HG02884 (cell line): ENCODE measurements around the gene SCMH1.
"Not testable (repeated sequence)": the region's sequence is repeated elsewhere in the genome, so short reads cannot be mapped to it uniquely, and the experiment has no call there.

Experiments
- ATAC-seq: cut with Tn5 transposase; IDR thresholded peaks from one replicate; pipeline ENCODE4 v1.9.1; 2021; ENCODE audit warnings: mild to moderate bottlenecking, moderate library complexity; ENCODE audit not compliant: unreplicated experiment

The SCMH1 gene

GRCh38 chr1:41251120-41251519 is 9.0 kb upstream of the SCMH1 start:
- not testable (repeated sequence) for ATAC-seq

DNA sequence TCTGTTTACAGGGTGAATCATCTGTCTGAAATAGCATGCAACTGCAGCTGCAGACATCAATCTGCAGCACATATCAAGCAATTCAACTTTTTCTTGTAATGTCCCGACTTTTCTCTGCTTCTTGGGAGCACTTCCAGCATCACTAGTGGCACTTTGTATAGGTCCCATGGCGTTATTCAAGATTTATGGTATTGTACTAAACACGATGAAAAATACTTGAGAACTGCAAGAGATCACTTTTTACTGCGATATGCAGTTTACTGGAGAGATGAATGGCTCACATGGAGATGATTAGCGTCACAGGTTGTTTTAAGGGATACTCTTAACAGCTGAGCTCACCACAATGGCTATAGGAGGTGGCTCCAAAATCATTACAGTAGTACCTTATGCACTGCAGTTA is 7.2 kb upstream of the SCMH1 start:
- ATAC-seq, result no peak

DNA sequence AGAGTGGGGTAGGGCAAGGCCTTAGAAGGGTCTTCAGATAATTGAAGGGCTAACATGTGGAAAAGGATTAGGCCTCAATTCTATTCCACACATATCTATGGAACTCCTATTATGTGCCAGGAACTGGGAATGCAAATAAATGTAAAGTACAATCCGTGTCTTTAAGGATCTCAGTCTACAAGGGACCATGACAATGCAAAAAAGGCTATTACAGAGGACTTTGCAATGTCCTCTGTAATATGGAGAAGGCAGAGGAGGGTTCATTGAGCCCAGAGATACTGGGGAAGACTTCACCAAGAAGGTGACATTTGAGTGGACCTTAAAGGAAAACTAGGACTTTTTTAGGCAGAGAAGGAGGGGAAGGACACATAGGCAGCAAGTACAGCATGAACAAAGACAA is 4.5 kb upstream of the SCMH1 start:
- no peak for ATAC-seq

- no peak for ATAC-seq
These were observed 3.6 kb upstream of the SCMH1 start for GRCh38 chr1:41245659-41246058.

GRCh38 chr1:41243079-41243385 is 926 bp upstream of the SCMH1 start:
- no peak for ATAC-seq

DNA sequence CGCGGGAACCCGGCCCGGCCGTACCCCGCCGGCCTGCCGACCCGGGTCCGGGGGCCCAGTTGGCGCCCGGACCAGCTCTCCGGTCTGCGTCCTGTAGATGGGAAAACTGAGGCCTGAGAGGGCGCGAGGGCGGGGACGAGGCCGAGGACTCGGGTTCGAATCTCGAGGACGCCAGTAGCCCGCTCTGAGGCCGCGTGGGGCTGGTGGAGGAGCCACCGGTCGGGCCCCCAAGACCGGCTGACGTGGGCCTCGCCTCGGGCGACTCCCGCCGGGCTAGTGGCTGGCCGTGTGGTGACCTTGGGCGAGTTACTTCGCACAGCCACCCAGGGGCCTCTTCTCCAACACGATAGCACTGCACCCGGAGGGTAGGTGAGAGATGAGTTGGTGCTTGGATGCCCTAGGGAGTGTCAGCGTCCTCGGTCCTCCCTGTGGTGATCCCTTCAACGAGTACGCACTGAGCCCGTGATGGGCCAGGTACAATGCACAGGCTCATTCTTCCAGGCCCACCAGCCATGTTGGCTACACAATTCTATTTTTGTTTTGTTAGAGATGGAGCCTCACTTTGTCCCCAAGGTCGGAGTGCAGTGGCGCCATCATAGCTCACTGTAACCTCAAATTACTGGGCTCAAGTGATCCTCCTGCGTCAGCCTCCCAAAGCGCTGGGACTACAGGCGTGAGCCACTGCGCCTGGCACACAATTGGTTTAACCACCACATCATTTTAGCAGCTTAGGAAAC is 404 bp upstream of the SCMH1 start:
- ATAC-seq, result no peak

GRCh38 chr1:41241354-41241748 is 755 bp downstream of the SCMH1 start:
- ATAC-seq, result no peak

DNA sequence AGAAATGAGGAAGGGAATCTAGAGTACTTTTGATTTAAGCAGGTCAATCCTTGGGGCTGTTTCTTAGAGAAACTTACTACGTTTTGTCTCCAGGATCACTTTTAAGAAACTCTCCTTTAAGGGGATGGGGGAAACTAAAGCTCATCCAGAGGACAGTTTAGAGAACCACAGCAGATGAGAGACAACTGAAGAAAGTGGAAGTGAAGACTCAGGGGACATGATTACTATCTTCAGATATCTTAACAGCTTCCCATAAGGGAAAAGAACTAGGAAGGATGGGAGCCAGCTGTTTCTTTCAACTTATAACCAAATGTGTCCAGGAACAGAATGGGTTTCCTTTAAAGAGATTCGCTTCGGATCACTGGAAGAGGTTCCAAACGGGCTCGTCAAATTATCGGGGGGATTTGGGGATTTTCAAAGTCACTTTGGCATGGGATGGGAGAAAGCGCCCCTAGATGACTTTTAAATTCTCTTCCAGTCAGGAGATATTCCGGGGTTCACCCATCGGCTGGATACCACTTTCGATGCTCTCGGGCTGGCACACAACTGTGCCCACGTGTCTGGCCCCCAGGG is 1.2 kb downstream of the SCMH1 start:
- ATAC-seq, result no peak

- no peak for ATAC-seq
These were observed 2.0 kb downstream of the SCMH1 start for GRCh38 chr1:41239988-41240610.

DNA sequence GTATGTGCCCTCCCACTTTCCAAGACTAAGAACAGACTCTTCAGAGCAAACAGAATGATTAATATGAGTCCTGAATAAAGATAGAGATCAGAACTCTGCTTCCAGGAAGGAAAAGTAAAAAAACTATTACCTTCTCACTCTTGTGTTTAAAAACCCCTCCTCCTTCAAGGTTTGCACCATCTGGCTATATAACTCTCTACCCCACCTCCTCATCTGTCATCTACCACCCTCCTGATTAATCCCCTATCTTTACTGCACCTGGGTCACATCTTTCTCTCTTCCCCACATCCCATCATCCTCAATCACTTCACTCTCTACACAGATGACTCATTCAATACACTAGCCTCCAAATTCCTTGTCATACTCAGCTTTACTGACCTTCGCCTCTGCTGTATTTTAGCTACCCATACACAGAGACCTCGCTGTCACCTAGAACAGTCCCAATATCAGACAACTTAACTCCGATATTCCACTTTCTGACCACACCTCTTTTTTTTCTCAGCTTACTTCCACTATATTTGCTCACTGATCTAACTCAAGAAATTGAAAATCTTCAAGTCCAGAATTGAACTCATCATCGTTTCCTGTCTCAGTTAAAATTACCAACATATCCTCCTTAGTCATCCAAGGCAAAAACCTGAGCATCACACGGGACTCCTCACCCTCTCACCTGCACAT is 3.7 kb downstream of the SCMH1 start:
- ATAC-seq, result no peak

DNA sequence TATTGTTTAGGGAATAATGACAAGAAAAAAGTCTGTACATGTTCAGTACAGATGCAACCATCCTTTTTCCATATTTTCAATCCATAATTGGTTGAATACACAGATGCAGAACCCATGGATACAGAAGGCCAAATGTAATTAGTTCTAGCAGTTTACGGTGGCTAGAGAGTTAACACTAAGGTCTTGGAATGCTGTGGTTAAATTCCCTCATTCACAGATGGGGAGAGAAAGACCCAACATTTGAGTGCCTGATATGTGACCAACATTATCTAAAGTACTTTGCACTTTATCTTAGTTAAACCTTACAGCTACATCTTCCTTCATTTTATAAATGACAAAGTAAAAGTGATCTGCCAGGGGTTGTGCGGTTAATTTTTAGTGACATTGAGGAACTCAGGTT is 5.3 kb downstream of the SCMH1 start:
- no peak for ATAC-seq

DNA sequence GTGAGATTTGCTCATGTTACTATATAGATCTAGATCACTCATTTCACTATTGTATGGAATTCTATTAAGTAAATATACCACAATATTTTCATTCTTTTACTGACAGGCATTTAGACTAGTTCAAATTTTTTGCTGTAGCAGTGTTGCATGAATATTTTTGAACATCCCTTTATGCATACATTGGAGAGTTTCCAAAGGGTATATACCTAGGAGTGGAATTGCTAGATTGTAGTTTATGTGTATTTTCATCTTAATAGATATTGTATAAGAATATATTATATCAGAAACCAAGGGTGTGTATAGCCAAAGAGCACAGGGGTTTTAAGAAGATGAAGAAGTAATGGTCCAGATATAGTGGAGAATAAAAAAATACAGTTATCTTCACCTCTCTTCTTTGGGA is 6.2 kb downstream of the SCMH1 start:
- no peak for ATAC-seq

GRCh38 chr1:41233708-41234107 is 8.4 kb downstream of the SCMH1 start:
- no peak for ATAC-seq

DNA sequence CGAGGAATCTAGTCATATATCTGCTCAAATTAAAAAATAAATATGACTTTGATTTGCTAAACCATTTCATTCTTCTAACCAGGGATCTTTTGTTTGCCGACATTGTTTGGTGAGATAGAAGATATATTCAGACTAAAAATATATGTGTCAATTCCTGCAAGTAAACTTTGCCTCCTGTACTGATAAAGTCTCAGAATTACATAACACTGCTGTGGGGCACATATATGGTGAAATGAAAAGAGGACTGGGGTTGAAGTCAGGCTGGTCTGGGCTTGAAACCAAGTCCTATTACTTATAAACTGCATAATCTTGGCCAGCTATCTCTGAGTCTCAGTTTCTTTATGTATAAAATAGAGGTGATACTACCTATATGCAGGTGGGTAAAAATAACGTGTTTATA is 9.8 kb downstream of the SCMH1 start:
- ATAC-seq, result no peak

DNA sequence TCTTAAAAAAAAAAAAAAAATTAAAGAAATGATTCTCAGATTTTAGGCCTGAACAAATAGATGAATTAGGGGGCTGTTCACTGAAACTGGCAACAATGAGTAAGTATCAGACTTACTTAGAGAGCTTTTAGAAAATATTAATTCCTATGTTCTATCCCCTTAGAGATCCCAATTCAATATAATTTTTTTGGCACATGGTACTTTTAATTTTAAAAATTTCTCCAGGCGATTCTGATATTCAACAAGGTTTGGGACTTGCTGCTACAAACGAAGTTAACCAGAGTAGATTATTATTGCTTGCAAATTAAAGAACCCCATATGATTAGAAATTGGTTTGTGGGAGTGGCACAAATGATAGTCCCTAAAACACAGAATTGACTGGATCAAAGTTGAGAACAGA is 11.4 kb downstream of the SCMH1 start:
- no peak for ATAC-seq

DNA sequence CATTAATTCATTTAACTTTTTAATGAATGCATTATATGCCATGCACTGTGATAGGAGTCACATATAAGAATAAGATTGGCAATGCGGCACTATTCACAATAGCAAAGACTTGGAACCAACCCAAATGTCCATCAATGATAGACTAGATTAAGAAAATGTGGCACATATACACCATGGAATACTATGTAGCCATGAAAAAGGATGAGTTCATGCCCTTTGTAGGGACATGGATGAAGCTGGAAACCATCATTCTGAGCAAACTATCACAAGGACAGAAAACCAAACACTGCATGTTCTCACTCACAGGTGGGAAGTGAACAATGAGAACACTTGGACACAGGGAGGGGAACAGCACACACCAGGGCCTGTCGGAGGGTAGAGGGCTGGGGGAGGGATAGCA is 12.9 kb downstream of the SCMH1 start:
- not testable (repeated sequence) for ATAC-seq

- ATAC-seq, result no peak
These were observed 15.2 kb downstream of the SCMH1 start for GRCh38 chr1:41226815-41227434.

DNA sequence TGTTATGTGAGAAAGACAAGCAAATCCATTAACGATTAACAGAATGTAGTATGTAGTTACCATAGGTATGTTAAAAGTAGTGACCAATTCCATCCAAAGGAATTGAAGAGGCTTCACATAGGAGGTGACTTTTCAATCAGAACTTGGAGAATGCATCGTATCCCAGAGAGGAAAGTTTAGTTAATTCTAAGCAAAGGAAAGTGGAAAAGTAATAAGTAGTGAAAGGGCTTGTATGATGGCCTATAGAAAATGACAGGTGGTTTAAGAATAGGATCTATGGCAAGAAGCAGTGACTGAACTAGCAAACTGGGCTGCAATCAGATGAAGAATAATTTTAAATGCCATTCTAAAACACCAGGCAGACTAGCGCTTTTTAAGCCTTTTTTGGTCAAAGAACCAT is 16.6 kb downstream of the SCMH1 start:
- ATAC-seq, result no peak

GRCh38 chr1:41222496-41222895 is 19.6 kb downstream of the SCMH1 start:
- no peak for ATAC-seq

GRCh38 chr1:41221995-41222394 is 20.1 kb downstream of the SCMH1 start:
- no peak for ATAC-seq

DNA sequence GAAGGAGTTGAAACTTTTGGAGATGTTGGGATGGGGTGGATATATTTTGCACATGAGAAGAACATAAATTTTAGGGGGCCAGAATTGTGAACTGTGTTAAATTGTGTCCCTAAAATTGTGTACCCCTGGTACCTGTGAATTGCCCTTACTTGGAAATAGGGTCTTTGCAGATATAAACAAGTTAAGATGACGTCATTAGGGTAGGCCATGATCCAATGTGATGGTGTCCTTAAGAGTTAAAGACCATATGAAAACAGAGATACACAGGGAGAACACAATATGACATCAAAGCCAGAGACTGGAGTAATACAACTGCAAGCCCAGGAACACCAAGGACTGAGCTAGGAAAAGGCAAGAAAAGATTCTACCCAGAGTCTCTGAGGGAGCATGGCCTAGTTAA is 24.0 kb downstream of the SCMH1 start:
- ATAC-seq, result no peak

DNA sequence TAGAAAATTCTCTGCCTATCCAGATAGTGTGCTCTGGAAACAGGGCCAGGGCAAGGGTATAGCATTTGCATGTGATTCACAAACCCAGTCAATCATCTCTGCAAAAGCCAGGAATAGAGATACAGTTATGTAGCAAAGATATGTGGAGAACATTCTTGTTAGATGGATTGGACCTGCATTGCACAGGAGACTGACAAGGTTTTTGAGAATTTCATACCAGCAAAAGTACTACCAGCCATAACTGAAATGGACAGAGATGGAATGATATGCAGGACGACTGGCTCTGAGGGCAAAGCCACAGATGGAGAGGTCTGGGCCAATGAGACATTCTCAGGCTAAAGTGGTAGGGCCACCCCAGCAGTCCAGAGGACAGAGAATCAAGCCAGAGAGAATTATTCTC is 24.7 kb downstream of the SCMH1 start:
- no peak for ATAC-seq
